ENCODE measurements around the gene EML6. TPM values are rescaled to one million over a fixed set of nuclear protein-coding genes. Genes with fewer than 3 reads are reported as not detected.

Gene EML6
- total RNA-seq, 4 donors from 2014 or later = 0.51 to 1.1 (median 0.61) TPM

GRCh38 chr2:54969940-54970338 is 246.5 kb downstream of the EML6 start:
- TF ChIP-seq, protein P1, sequence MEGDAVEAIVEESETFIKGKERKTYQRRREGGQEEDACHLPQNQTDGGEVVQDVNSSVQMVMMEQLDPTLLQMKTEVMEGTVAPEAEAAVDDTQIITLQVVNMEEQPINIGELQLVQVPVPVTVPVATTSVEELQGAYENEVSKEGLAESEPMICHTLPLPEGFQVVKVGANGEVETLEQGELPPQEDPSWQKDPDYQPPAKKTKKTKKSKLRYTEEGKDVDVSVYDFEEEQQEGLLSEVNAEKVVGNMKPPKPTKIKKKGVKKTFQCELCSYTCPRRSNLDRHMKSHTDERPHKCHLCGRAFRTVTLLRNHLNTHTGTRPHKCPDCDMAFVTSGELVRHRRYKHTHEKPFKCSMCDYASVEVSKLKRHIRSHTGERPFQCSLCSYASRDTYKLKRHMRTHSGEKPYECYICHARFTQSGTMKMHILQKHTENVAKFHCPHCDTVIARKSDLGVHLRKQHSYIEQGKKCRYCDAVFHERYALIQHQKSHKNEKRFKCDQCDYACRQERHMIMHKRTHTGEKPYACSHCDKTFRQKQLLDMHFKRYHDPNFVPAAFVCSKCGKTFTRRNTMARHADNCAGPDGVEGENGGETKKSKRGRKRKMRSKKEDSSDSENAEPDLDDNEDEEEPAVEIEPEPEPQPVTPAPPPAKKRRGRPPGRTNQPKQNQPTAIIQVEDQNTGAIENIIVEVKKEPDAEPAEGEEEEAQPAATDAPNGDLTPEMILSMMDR (IDR thresholded peaks at IDR 0.05; ENCODE audit: low read depth) = no peak

DNA sequence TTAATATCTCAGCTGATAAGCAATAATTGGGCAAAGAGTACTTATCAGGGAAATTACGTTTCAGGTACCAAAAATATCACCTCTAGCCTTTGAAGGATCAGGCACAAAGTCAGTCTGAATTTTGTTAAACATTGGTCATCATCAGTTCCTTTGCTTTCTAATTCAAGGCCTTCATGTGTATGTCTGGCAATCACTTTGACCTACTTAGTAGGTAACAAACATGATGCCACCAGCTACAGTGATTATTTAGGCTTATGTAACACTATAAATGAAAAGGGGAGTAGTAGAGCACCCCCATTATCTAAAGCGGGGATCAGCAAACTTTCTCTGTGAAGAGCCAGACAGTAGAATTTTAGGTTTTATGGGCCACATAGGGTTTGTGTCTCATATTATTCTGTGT is 251.7 kb downstream of the EML6 start:
- TF ChIP-seq, protein P1 (IDR thresholded peaks at IDR 0.05; ENCODE audit: low read depth) = no peak

DNA sequence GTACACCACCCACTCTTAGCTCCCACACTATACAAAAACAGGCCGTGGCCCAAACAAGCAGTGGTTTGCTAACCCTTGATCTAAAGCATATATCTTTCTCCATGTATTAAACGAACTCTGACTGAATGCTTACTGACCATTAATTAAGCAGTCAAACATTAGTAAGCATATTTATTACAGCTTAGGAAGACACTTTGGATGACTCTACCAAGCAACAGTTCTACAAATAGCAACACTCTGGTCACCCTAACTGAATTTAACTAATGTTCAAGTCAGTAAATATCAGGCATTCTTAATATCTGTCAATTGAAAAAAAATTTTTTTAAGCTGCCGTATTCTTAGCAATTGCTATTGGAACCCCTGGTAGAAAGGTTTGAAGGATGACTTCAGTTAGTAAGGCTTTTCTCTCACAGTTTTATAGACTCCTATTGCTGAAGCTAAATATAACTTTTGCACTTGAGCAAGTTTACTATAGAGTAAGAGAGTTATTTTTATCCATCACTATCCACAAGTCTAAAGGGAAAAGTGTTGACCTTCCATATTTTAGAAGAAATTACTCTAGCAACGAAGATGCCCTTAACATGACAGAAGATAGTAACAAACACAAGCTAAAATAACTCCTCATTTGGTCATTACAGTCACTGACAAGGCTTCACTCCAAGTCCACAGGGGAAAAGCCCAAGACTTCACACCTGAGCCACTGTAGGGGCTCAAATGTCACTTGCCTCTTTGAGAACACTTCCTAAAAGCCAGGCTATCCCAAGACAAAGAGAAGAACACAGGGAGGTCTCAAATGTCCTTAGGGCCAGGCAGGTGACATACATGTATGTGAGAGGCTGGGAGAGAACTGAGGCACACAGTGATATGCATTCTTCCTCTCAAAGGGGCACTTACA is 252.4 kb downstream of the EML6 start:
- TF ChIP-seq, protein P1 (IDR thresholded peaks at IDR 0.05; ENCODE audit: low read depth) = no peak

- TF ChIP-seq, protein P1 (IDR thresholded peaks at IDR 0.05; ENCODE audit: low read depth) = no peak
These were observed 253.7 kb downstream of the EML6 start for GRCh38 chr2:54977149-54977548.

DNA sequence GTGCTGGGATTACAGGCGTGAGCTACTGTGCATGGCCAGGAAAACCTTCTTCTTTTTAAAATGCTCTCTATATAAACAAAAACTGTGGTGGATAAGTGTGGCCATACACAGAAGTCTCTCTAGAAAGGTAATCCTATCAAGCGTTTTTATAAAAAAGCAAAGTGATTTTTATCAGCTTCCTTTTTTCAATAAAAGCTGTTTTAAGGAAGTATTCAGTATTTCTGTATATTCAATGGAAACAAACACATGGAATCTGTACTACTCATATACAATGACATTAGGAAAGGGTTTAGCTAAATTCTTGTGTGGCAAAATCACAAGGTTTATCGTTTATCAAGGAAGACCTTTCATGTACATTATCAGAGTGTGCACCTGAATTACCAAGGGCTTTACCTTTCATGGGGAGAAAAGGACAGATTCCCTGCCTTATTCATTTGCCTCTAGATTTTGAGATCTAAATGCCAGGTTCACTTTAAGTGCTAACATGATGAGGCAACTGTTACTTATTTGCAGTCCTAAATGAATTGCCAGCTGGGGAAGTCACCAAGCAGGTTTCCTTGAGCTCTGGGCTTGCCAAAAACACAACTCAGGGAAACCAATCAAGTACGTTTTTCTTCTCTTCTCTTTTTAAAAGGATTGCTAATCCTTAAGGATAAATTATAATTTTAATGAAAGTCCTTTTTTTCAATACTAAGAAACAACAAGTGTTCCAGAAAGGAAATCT is 256.0 kb downstream of the EML6 start:
- TF ChIP-seq, protein P1 (IDR thresholded peaks at IDR 0.05; ENCODE audit: low read depth) = no peak

DNA sequence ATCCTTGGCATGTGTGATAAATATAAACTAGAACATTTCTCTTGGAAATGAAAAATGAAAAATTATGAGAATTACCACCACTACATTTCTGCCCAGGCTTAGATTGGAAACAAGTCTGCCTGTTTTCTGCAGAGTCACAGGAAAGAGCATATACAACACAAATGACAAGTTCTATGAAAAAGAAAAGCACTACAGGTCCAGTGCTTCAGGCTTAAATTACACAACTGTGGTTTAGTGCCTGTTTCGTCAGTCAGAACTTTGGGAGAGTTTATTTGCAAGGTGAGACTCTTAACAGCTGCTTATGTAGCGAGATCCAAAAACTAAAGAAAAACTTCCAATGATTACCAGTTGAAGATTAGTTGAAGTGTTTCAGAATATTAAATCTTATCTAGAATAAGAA is 257.9 kb downstream of the EML6 start:
- TF ChIP-seq, protein P1 (IDR thresholded peaks at IDR 0.05; ENCODE audit: low read depth) = no peak
